H1 (cell line): ENCODE data around the gene SSB.

ENCODE experiments used
- ASH2L ChIP-seq: fragments of 200-600, 300-600 bp; sonication (generic); IDR thresholded peaks from one replicate; pipeline ENCODE4 v1.7.1; 2017; ENCODE audit warnings: low read length
- CTCF ChIP-seq, 3 experiments: IDR thresholded peaks; 1 replicate in 2 of 3; 2 replicates in 1 of 3; pipeline versions ENCODE4 v1.5.1 to v1.6.1; 2011; ENCODE audit warnings: low read length in 3 of 3, mild to moderate bottlenecking in 3 of 3, inconsistent platforms in 2 of 3, low read depth in 1 of 3, moderate library complexity in 1 of 3; ENCODE audit not compliant: insufficient read depth in 1 of 3; ENCODE audit errors: control extremely low read depth in 1 of 3
- EGR1 ChIP-seq: IDR thresholded peaks from 2 replicates; pipeline ENCODE4 v1.6.1; 2011; ENCODE audit warnings: low read depth, low read length, borderline replicate concordance
- EP300 ChIP-seq, 2 experiments: IDR thresholded peaks; 1 replicate in 1 of 2; 2 replicates in 1 of 2; pipeline ENCODE4 v1.6.1; 2011 to 2012; ENCODE audit warnings: low read depth in 2 of 2, low read length in 2 of 2, mild to moderate bottlenecking in 2 of 2, borderline replicate concordance in 1 of 2, inconsistent platforms in 1 of 2, moderate library complexity in 1 of 2
- GTF2F1 ChIP-seq: IDR thresholded peaks from 2 replicates; pipeline ENCODE4 v1.6.1; 2012; ENCODE audit warnings: low read depth, low read length, improper control_type of control experiment, borderline replicate concordance
- JUND ChIP-seq: IDR thresholded peaks from 2 replicates; pipeline ENCODE4 v1.6.1; 2011; ENCODE audit warnings: mild to moderate bottlenecking, improper control_type of control experiment, low read length
- POLR2A ChIP-seq, 2 experiments: IDR thresholded peaks; 1 replicate in 1 of 2; 2 replicates in 1 of 2; pipeline ENCODE4 v1.6.1; 2011; ENCODE audit warnings: low read depth in 2 of 2, low read length in 2 of 2, mild to moderate bottlenecking in 2 of 2; ENCODE audit errors: control extremely low read depth in 1 of 2
- POLR2AphosphoS5 ChIP-seq: IDR thresholded peaks from 2 replicates; pipeline ENCODE4 v1.6.1; 2011; ENCODE audit warnings: low read depth, low read length
- RAD21 ChIP-seq, 2 experiments: IDR thresholded peaks in 1 of 2; conservative IDR thresholded peaks in 1 of 2; 2 replicates each; pipeline ENCODE4 v1.6.1; 2011; ENCODE audit warnings: low read depth in 2 of 2, low read length in 2 of 2, improper control_type of control experiment in 1 of 2, inconsistent platforms in 1 of 2, mild to moderate bottlenecking in 1 of 2, moderate library complexity in 1 of 2
- ZNF274 ChIP-seq: IDR thresholded peaks from 2 replicates; pipeline ENCODE4 v1.7.0; 2012; ENCODE audit warnings: low read length, borderline replicate concordance; ENCODE audit errors: extremely low read depth

DNA sequence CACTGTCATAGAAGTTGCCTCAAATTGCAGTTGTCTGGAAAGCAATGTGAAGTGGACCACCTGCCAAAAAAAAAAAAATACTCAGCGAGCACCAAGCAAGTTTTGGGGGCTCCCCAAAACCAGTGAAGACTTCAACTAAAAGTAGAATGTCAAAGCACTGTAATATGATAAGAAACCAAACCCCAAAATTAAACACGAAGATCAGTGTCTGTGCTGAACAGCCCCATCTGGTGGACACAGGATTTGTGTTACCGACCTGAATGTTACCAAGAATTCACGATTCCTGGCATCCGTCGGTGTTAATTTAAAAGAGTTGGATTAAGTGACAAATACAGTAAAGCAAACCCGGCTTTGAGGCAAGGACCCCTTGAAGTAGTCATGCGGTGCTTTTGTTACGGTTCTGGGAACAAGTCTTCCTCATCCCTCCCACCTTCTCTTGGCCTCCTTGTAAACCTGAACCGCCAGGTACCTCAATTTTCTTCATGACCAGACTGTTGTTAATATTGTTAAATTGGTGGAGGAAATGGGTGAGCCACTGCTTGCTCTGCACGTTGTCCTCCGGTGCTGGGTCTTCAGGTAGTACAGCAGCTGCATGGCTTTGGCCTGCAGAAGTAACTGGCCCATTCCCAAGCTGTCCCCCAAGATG, 31.3 kb upstream of the SSB start:
- TF ChIP-seq POLR2AphosphoS5 = no peak
- TF ChIP-seq POLR2A (IDR thresholded peaks at IDR 0.05; ENCODE audit: control extremely low read depth in 1 of 2, low read depth in 2 of 2, low read length in 2 of 2) = no peak
- TF ChIP-seq ASH2L = no peak
- TF ChIP-seq CTCF (IDR thresholded peaks at IDR 0.05; ENCODE audit: control extremely low read depth in 1 of 3, insufficient read depth in 1 of 3, low read depth in 1 of 3, low read length in 3 of 3) = peak; percentile 29 to 77 (median 62)
- TF ChIP-seq EGR1 = no peak
- no peak for TF ChIP-seq GTF2F1
- no peak for TF ChIP-seq JUND
- no peak for TF ChIP-seq EP300 (IDR thresholded peaks at IDR 0.05; ENCODE audit: borderline replicate concordance in 1 of 2, low read depth in 2 of 2, low read length in 2 of 2)
- TF ChIP-seq ZNF274 = no peak
- TF ChIP-seq RAD21 (IDR thresholded peaks at IDR 0.05 in 1 of 2, conservative IDR thresholded peaks at IDR 0.05 in 1 of 2; ENCODE audit: low read depth in 2 of 2, low read length in 2 of 2) = peak; percentile 60 to 70
